Measurements from ENCODE around the gene CANT1. TPM values are rescaled to one million over a fixed set of nuclear protein-coding genes. Genes with fewer than 3 reads are reported as not detected.
A peak's percentile ranks its signal among the peaks of the same experiment; 100 is the strongest.

The CANT1 gene
- total RNA-seq, 1 donor from 2014 or later = 72.1 TPM

- TF ChIP-seq CTCF (IDR thresholded peaks at IDR 0.05; ENCODE audit: insufficient read depth, low read depth, low read length) = no peak
- no peak for TF ChIP-seq EZH2 (IDR thresholded peaks at IDR 0.05; ENCODE audit: insufficient read depth, low read length)
- FAIRE-seq (no peak), DNase-seq (ENCODE audit: low read depth) (no peak)
- H3K9me3 ChIP-seq (ENCODE audit: insufficient read depth, low read depth, low read length) = no peaks in the 10 kb centered on the region
- peaks cover 13% of the 10 kb centered on the region for H3K4me1 Mint-ChIP-seq (ENCODE audit: low read depth, unreplicated experiment)
- no peak overlapping the region for H3K4me2 ChIP-seq (ENCODE audit: low read length)
- no peak overlapping the region for H3K4me3 Mint-ChIP-seq (ENCODE audit: unreplicated experiment)
- no peak overlapping the region for H2AFZ ChIP-seq (ENCODE audit: low read depth, low read length)
- no peak overlapping the region for H3K27ac Mint-ChIP-seq (ENCODE audit: unreplicated experiment)
- H3K9ac ChIP-seq (ENCODE audit: low read length) = no peak overlapping the region
- peaks cover 17% of the 10 kb centered on the region for H4K20me1 ChIP-seq (ENCODE audit: insufficient read depth, low read length)
- no peak overlapping the region for H3K27ac ChIP-seq (ENCODE audit: low read depth, low read length)
- H3K79me2 ChIP-seq (ENCODE audit: insufficient read depth, low read length) = peaks cover 20% of the 10 kb centered on the region
- H3K27me3 ChIP-seq (ENCODE audit: insufficient read depth, low read length) = no peaks in the 10 kb centered on the region
- peaks cover 11% of the 10 kb centered on the region for H3K9me3 Mint-ChIP-seq (ENCODE audit: unreplicated experiment)
- H3K36me3 ChIP-seq (ENCODE audit: insufficient read depth, low read length) = no peaks in the 10 kb centered on the region
- peaks cover 26% of the 10 kb centered on the region for H3K4me1 ChIP-seq (ENCODE audit: insufficient read depth, low read length)
- H3K36me3 Mint-ChIP-seq (ENCODE audit: low read depth, unreplicated experiment) = peaks cover 5% of the 10 kb centered on the region
- peaks cover 6% of the 10 kb centered on the region for H3K27me3 Mint-ChIP-seq (ENCODE audit: low read depth, unreplicated experiment)
- no peak overlapping the region for H3K4me3 ChIP-seq (ENCODE audit: insufficient read depth, low read depth, low read length)
Observed at GRCh38 chr17:79012563-79013134, 3.1 kb upstream of the CANT1 start.

GRCh38 chr17:79011451-79012147 lies 2.0 kb upstream of the CANT1 start:
- Mint-ChIP-seq H3K27ac (ENCODE audit: unreplicated experiment) (no peak overlapping the region), H3K36me3 (ENCODE audit: low read depth, unreplicated experiment) (peaks cover 11% of the 10 kb centered on the region), H3K4me1 (ENCODE audit: low read depth, unreplicated experiment) (peaks cover 15% of the 10 kb centered on the region), H3K27me3 (ENCODE audit: low read depth, unreplicated experiment) (peaks cover 6% of the 10 kb centered on the region), H3K9me3 (ENCODE audit: unreplicated experiment) (peaks cover 8% of the 10 kb centered on the region), H3K4me3 (ENCODE audit: unreplicated experiment) (no peak overlapping the region)
- H3K36me3 ChIP-seq (ENCODE audit: insufficient read depth, low read length) = no peaks in the 10 kb centered on the region
- H3K27me3 ChIP-seq (ENCODE audit: insufficient read depth, low read length) = no peaks in the 10 kb centered on the region
- H3K79me2 ChIP-seq (ENCODE audit: insufficient read depth, low read length) = peaks cover 30% of the 10 kb centered on the region
- H3K27ac ChIP-seq (ENCODE audit: low read depth, low read length) = no peak overlapping the region
- FAIRE-seq (no peak), DNase-seq (ENCODE audit: low read depth) (peak; percentile 27)
- H2AFZ ChIP-seq (ENCODE audit: low read depth, low read length) = peak overlapping the region; percentile 48
- TF ChIP-seq CTCF (IDR thresholded peaks at IDR 0.05; ENCODE audit: insufficient read depth, low read depth, low read length) (no peak), EZH2 (IDR thresholded peaks at IDR 0.05; ENCODE audit: insufficient read depth, low read length) (no peak)
- H3K4me2 ChIP-seq (ENCODE audit: low read length) = peak overlapping the region; percentile 8
- peaks cover 28% of the 10 kb centered on the region for H4K20me1 ChIP-seq (ENCODE audit: insufficient read depth, low read length)
- H3K4me1 ChIP-seq (ENCODE audit: insufficient read depth, low read length) = peaks cover 27% of the 10 kb centered on the region
- no peaks in the 10 kb centered on the region for H3K9me3 ChIP-seq (ENCODE audit: insufficient read depth, low read depth, low read length)
- H3K4me3 ChIP-seq (ENCODE audit: insufficient read depth, low read depth, low read length) = no peak overlapping the region
- H3K9ac ChIP-seq (ENCODE audit: low read length) = no peak overlapping the region

GRCh38 chr17:79010304-79010646 lies 711 bp upstream of the CANT1 start:
- DNase-seq (ENCODE audit: low read depth) (no peak), FAIRE-seq (no peak)
- TF ChIP-seq EZH2 (IDR thresholded peaks at IDR 0.05; ENCODE audit: insufficient read depth, low read length) = no peak
- TF ChIP-seq CTCF (IDR thresholded peaks at IDR 0.05; ENCODE audit: insufficient read depth, low read depth, low read length) = no peak
- Mint-ChIP-seq H3K27ac (ENCODE audit: unreplicated experiment) (peak overlapping the region; percentile 66), H3K36me3 (ENCODE audit: low read depth, unreplicated experiment) (peaks cover 11% of the 10 kb centered on the region), H3K9me3 (ENCODE audit: unreplicated experiment) (peaks cover 8% of the 10 kb centered on the region), H3K4me3 (ENCODE audit: unreplicated experiment) (peak overlapping the region; percentile 86), H3K27me3 (ENCODE audit: low read depth, unreplicated experiment) (peaks cover 6% of the 10 kb centered on the region), H3K4me1 (ENCODE audit: low read depth, unreplicated experiment) (peaks cover 17% of the 10 kb centered on the region)
- H3K4me3 ChIP-seq (ENCODE audit: insufficient read depth, low read depth, low read length) = peak overlapping the region; percentile 96
- H3K4me1 ChIP-seq (ENCODE audit: insufficient read depth, low read length) = peaks cover 27% of the 10 kb centered on the region
- H3K9ac ChIP-seq (ENCODE audit: low read length) = peak overlapping the region; percentile 99
- H2AFZ ChIP-seq (ENCODE audit: low read depth, low read length) = peak overlapping the region; percentile 98
- no peaks in the 10 kb centered on the region for H3K9me3 ChIP-seq (ENCODE audit: insufficient read depth, low read depth, low read length)
- H3K36me3 ChIP-seq (ENCODE audit: insufficient read depth, low read length) = no peaks in the 10 kb centered on the region
- H4K20me1 ChIP-seq (ENCODE audit: insufficient read depth, low read length) = peaks cover 41% of the 10 kb centered on the region
- no peak overlapping the region for H3K27ac ChIP-seq (ENCODE audit: low read depth, low read length)
- H3K79me2 ChIP-seq (ENCODE audit: insufficient read depth, low read length) = peaks cover 44% of the 10 kb centered on the region
- no peaks in the 10 kb centered on the region for H3K27me3 ChIP-seq (ENCODE audit: insufficient read depth, low read length)
- H3K4me2 ChIP-seq (ENCODE audit: low read length) = peak overlapping the region; percentile 95

Measured in astrocyte (in vitro differentiated cells and primary cell).